GM13976 (cell line): ENCODE results near the gene CCBE1.

ENCODE experiments used
- DNase-seq: peaks from one replicate; pipeline ENCODE4 v3.0.0; 2012; ENCODE audit warnings: low spot score
- in situ Hi-C: fragments of 300-500 bp; cut with MboI; formaldehyde crosslinking; loops from one replicate; pipeline ENCODE4 v1.12.0; 2022; ENCODE audit warnings: low sequenced_read_pairs, mixed read lengths, inconsistent platforms; ENCODE audit not compliant: unreplicated experiment
- TF ChIP-seq, protein P1 (sequence below): IDR thresholded peaks from 2 replicates; pipeline ENCODE4 v1.5.1; 2012; ENCODE audit warnings: borderline replicate concordance, mild to moderate bottlenecking; ENCODE audit not compliant: insufficient read depth; ENCODE audit errors: extremely low read depth, missing control alignments, control extremely low read depth

The CCBE1 gene

DNA sequence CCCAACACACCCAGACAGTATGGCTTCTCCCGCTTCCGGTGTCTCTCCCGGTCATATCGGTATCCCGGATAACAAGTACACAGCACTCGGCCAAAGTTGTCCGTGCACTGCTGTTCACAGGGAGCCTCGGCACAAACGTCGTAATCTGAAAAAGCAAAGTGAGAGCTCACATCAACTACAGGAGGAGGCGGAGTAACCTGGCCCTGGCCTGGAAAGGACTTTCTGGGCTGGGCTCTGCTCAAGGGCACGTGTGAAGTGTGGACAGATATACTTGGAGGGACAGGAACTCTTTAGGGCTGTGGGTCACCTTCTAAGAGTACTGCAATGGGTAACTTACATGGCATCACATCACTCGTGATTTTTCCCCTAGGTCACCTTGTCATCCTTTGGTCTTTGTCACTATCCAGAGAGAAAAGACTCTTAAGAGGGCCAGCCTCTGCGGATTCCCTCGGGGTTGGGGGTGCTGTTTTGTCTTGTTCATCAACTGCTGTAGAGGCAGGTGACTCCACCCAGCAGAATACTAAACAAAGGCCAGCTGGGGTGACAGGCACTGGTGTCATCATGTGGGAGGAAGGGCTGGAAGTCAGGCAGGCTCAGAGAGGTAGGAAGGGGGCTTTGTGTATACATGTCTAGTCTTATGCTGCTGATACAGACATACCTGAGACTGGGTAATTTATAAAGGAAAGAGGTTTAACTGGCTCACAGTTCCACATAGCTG lies 227.6 kb downstream of the CCBE1 start:
- no peak for DNase-seq
- TF ChIP-seq, protein P1, sequence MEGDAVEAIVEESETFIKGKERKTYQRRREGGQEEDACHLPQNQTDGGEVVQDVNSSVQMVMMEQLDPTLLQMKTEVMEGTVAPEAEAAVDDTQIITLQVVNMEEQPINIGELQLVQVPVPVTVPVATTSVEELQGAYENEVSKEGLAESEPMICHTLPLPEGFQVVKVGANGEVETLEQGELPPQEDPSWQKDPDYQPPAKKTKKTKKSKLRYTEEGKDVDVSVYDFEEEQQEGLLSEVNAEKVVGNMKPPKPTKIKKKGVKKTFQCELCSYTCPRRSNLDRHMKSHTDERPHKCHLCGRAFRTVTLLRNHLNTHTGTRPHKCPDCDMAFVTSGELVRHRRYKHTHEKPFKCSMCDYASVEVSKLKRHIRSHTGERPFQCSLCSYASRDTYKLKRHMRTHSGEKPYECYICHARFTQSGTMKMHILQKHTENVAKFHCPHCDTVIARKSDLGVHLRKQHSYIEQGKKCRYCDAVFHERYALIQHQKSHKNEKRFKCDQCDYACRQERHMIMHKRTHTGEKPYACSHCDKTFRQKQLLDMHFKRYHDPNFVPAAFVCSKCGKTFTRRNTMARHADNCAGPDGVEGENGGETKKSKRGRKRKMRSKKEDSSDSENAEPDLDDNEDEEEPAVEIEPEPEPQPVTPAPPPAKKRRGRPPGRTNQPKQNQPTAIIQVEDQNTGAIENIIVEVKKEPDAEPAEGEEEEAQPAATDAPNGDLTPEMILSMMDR = no peak
- in situ Hi-C loops = no loop called here

DNA sequence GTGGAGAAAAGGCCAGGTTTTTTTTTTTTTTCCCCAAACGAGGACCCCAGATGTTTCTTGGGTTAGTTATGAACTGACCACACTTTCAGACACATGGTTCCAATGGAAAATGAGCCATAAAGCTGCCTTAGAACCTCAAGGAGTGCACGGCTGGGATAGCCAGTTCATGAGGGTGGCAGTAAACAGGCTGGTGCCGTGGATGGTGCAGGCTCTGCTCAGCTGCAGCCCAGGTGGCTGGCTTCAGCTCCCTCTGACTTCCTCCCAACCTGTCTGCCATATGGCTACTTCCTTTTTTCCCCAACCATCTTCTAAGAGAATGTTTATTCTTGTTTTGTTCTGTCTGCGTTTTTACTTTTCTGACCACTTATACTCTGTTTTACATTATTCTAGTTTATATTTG lies 228.4 kb downstream of the CCBE1 start:
- in situ Hi-C loops = no loop called here
- TF ChIP-seq, protein P1 = no peak
- no peak for DNase-seq

DNA sequence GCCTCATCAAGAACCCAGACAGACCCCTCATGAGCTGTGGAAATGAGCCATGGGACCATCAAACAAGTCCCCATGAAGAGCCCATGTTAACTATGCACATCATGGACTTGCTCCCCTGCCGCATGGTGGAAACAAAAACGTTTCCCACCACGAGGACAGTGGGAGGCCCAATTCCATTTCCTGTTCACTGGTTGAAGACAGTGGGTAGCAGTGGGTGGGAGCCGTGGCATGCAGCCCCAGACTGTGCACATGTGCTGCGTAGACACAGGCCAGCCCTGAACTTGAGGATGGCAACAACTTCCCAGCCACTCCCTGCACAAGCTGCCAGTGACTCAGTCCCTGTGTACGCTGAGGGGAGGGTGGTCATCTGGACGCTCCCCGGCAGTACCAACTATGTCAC lies 229.7 kb downstream of the CCBE1 start:
- in situ Hi-C loops = no loop called here
- DNase-seq = no peak
- TF ChIP-seq, protein P1 = no peak

DNA sequence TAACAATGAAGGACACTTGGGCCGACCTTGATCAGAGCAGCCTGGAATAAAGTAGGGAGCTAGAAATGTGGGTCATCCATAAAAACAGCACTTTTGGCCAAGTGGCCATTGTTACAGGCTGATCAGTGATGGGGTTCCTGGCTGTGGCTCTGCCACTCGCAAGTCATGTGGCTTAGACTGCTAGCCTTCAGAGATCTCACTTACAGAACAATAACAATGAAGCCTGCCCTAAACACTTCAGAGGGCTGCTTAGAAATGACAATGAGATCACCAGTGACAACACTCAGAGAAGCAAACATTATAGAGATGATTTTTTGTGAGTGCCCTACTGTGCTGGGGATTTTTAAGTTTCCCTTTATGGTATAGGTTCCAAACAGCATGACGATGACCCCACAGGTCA lies 230.2 kb downstream of the CCBE1 start:
- TF ChIP-seq, protein P1 = no peak
- DNase-seq = no peak
- in situ Hi-C loops = no loop called here

DNA sequence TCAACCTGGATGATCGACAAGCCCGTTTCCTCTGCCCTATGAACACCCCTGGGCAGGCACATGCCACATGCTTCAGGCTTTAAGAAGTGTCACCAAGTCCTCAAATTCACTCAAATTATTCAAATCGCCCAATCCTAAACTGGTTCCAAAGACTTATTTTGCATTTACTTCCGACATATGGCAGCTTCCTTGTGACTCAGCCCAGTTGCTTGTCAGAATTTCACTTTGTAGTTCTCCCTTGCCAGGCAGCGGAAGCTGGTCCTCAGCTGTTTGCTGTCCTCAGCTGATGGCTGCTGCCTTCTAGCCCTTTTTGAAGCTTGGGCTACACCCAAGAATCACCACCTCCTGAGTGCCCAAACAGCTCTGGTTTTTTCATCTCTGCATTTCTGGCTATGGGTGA lies 232.7 kb downstream of the CCBE1 start:
- TF ChIP-seq, protein P1 = no peak
- in situ Hi-C loops = no loop called here

DNA sequence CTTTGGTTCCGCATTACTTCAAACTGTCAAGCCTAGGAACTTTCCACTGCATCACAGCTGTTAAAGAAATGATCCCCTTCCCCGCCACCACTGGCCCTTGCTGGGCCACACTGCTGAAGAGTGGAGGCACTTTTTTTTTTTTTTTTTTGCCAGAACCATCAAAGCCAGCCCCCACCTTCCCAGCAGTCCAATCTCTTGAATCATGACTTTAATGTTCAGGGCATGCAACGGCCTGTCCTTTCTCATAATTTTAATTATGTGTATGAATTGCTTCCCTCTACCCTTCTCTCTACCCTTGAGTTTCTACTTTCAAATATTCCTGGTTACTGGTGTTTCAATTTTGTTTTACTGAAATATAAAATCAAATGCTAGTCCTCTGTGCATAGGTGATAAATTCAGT lies 236.1 kb downstream of the CCBE1 start:
- in situ Hi-C loops = no loop called here
- TF ChIP-seq, protein P1 = no peak
- no peak for DNase-seq

More for the DNA sequence above, 232.7 kb downstream of the CCBE1 start:
- no peak for DNase-seq
